NCI-H524 treated with DMSO at 0.1 percent for 48 hours (cell line): Measurements from ENCODE around the gene DCLK3.

ENCODE experiments used
- DNase-seq: peaks from one replicate; lab custom pipeline; 2025; lab: John Stamatoyannopoulos, UW

DCLK3 gene

GRCh38 chr3:36669764-36670163 lies 94.6 kb downstream of the DCLK3 start:
- DNase-seq: no peak

GRCh38 chr3:36666166-36666565 lies 98.2 kb downstream of the DCLK3 start:
- DNase-seq: no peak

- no peak for DNase-seq
Observed at GRCh38 chr3:36663666-36664291, 100.6 kb downstream of the DCLK3 start.

GRCh38 chr3:36662626-36663025 lies 101.7 kb downstream of the DCLK3 start:
- DNase-seq: no peak
